HG02943 (cell line): Measurements from ENCODE around the gene AFF3.
"Not testable (repeated sequence)": the region's sequence is repeated elsewhere in the genome, so short reads cannot be mapped to it uniquely, and the experiment has no call there.

Experiments used
- ATAC-seq: cut with Tn5 transposase; IDR thresholded peaks from one replicate; pipeline ENCODE4 v1.9.1; 2021; ENCODE audit warnings: mild to moderate bottlenecking, low read depth, moderate library complexity; ENCODE audit not compliant: unreplicated experiment

Gene AFF3

DNA sequence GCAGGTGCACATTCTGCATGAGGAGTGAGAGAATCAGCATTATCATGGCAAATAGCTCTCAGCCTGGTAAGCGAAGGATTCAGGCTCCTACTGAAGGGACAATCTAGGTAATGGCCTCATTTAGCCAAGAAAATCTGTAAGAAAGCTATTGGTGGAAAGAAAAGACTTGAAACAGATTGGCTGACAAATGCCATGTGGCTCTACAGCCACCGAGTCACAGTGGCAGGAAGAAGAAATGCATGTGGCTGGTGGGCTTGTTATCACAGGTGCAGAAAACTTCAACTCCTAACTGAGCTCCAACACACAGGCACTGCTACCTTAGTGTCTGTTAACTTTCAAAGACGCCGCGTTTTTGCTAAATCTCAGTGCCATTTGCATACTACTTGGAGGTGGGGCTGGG is 592.0 kb downstream of the AFF3 start:
- ATAC-seq: no peak

DNA sequence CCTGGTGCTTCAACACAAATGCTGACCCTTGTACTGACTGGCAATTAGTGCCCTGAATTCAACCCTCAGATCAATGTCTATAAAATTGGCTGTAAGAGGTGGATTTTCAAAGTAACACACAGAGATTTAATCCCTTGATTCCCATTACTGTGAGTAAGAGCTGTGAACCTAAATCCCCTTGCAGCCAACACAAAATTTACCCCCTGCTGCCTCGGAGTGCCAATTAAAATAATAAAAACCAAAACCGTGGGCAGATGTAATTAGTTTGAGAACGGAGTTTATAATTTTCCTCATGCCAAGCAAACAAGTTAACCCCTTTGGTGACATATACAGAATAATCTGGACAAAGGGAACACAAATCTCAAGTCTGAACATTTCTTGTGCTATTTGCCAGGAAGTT is 596.8 kb downstream of the AFF3 start:
- no peak for ATAC-seq

DNA sequence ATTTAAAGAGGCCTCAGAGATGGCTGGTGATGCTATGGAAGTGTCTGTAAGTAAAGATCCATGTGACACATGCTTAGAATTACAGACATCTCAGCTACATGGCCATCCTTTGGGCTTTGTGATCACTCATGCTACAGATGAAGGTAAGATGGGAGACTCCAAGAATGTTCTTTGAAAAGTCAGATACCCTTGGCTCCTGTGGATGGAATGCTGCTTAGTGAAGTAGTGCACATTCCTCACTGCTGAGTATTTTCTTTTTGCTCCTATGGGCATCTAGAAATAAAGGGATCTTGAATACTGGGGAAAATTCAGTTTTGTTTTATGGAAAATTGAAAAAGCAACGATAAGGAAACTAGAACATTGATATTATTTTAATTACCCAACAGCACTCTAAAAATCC is 597.3 kb downstream of the AFF3 start:
- ATAC-seq: no peak

DNA sequence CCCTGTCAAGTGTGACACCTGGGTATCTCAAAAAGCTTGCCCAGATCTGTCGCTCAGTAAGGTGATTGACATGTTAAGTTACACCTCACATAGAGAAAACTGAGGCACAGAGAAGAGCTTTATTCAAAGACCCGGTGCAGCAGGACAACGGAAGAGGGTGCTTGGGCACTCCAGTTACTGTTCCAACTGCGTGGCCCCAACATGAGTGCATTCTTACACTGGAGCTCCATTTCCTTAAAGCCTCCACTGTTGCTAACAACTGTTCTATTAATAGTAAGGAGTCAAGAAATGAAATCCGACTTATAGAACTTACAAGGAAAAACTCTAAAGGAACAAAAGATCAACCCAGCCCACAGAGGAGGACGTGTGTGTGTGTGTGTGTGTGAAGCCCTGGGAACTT is 597.8 kb downstream of the AFF3 start:
- ATAC-seq: no peak

DNA sequence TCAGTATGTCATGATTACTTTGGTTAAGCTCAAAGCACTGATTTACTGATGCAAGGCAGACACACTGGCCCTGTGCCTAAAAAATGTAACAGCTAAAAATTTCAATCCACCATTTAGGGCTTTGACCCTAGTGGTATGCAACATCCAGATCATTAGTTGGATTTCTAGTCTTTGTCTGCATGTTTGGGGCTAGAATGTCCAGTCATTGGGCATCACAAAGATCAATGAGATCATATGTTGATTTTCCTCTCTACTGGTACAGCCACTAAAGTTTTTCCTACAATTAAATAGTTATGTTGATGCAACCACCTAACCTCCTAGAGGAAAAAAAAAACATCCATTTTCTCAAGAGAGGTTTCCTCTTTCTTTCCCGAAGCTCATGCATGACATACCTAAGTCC is 599.1 kb downstream of the AFF3 start:
- no peak for ATAC-seq

DNA sequence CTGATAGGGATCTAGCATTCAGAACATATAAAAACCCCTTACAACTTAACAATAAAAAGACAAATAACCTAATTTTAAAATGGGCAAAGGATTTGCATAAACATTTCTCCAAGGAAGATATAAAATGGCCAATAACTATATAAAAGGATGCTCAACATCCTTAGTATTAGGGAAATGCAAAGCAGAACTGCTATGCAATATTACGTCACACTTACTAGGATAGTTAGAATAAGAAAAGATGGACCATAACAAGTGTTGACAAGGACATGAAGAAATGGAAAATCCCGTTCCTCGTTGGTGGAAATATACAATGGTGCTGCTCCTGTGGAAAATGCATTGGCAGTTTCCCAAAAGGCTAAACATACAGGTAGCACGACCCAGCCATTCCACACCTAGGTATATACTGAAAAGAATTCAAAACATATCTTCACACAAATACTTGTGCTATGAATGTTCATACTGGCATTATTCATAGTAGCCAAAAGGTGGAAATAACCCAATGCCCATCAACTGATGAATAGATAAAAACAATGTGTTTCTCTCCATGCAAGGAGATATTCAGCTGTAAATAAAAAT is 604.4 kb downstream of the AFF3 start:
- no peak for ATAC-seq

DNA sequence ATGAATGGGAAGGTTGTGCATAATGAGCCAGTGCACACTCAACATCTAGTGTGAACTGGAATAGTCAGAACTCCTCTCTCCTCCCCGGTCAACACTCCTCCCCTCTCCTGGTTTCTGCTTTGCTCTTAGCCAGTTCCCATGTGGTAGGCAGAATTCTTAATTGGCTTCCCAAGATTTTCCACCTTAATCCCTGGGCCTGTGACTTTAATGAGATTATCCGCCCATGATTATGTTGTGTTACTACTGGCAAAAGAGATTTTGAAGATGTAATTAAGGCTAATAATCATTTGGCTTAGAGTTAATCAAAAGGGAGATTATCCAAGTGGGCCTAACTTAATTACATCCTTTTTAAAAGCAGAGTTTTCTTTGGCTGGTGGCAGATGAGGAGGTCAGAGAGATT is 618.3 kb downstream of the AFF3 start:
- ATAC-seq: no peak

DNA sequence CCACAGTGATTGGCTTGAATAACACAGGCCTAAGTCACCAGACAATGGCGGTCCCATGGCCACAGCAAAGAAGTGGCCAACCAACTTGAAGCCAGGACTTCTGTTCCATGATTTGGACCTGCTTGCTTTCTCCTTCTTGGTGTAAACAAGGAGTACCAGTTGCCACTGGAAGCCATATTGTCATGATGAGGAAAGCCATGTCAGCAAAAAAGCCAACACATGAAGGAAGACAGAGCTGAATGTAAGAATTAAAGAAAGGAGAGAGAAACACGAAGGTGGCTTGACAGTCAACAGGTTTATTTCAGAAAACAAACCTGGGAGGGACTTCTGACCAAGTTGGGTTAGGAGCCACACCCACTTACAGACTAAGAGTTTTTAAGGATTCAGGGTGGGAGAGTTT is 620.2 kb downstream of the AFF3 start:
- no peak for ATAC-seq

DNA sequence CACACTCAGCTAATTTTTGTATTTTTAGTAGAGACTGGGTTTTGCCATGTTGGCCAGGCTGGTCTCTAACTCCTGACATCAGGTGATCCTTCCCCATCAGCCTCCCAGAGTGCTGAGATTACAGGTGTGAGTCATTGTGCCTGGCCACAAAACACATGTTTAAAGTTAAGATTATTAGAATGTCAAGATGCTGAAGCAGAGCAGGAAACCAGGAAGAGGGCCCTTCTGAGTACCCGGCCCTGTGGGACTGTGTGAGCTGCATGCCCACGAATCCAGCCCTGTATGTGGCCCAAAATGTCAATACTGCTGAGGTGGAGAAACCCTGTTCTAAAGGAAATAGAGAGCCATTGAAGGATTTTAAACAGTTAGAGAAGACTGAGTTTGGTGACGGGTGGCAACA is 621.6 kb downstream of the AFF3 start:
- no peak for ATAC-seq

DNA sequence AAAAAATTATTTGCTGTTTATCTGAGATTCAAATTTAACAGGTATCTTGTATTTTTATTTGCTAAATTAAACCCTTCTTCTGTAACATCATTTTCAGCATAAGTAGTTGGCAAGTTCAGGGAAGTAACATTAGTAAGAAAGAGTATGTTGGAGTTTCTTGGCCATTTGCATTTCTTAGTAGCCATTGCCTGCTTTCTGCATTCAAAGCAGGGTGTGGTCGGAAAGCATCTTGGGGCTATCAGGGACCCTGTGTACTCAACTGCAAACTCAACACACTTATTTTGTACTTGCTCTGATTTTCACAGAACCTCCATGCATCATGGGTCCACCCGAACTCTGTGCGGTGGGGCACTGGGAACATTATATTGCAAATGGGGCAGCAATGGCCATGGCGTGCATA is 622.2 kb downstream of the AFF3 start:
- ATAC-seq: no peak

DNA sequence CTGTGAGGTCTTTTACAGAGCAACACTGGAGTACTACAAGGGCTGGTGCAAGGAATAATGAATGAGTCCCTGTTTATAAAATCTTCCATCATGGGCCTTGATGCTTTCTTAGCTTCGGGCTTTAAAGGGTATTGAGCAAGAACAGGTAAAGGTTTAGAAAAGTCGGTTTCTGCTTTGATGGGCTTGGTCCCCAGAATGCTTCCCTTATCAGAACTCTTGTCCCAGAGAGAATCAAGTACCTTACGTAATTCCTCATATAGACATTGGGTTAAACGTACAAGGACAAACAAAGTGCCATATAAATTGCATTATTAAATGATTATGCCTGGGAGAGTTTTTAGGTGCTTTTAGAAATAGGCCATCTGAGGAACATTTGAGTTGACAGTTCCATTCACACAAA is 628.0 kb downstream of the AFF3 start:
- ATAC-seq: no peak

DNA sequence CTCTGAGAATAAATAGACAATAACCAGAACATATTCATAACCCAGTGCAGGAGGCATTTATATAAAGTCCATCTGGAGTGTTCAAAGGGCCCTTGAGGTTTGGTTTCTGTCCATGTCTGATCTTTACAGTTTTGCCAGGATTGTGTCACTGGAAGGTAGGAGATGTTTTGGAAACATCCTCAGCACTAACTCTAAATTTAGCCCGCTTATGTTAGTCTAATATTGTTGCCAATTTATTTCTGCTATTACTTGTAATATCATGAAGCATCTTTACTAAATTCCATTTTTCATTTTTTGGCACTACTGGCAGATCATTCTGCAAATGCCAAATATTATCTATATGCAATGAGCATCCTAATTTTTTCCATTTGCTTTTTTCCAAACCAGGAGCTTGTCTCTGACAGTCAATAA is 630.2 kb downstream of the AFF3 start:
- no peak for ATAC-seq

DNA sequence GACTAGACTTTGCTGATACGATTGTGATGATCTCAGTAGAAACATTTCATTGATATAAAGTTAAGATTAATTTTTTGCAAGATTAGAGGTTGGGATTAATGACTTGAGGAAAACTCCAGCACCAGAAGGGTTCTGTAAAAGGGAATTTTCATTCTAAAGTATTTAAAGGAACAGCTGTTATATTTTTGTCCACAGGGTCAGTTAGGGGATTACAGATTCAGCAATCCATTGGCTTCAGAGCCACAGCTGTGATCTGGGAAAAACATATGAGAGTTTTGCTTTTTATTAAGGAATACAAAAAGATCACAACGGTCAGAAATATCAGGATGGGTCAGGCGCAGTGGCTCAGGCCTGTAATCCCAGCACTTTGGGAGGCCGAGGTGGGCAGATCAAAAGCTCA is 633.0 kb downstream of the AFF3 start:
- ATAC-seq: no peak

DNA sequence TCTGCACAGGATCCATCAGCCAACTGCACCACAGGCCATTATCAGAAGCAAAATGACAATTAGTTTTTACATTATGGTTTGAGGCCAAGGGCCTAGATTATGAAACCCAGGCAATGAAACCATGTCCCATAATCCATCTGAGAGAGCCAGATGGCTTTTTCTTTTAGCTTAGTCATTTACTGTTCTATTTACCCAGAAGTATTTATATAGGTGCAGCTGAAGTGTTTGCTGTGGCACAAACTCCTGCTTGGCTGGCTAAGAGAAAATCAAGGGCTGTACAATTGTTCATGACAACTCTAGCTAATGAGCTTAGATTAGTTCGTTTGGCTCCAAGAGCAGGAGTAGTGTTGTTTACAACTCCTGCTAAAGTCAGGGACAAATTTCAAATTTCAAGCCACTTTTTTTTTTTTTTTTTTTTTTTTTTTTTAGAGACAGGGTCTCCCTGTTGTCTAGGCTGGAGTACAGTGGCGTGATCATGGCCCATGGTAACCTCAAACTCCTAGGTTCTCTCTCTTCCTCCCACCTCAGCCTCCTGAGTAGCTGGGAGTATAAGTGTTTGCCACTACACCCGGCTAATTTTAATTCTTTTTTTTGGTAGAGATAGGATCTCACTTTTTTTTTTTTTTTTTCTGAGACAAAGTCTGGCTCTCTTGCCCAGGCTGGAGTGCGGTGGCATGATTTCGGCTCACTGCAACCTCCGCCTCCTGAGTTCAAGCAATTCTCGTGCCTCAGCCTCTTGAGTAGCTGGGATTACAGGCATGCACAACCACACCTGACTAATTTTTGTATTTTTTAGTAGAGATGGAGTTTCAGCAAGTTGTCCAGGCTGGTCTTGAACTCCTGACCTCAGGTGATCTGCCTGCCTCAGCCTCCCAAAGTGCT is 634.2 kb downstream of the AFF3 start:
- ATAC-seq: no peak

DNA sequence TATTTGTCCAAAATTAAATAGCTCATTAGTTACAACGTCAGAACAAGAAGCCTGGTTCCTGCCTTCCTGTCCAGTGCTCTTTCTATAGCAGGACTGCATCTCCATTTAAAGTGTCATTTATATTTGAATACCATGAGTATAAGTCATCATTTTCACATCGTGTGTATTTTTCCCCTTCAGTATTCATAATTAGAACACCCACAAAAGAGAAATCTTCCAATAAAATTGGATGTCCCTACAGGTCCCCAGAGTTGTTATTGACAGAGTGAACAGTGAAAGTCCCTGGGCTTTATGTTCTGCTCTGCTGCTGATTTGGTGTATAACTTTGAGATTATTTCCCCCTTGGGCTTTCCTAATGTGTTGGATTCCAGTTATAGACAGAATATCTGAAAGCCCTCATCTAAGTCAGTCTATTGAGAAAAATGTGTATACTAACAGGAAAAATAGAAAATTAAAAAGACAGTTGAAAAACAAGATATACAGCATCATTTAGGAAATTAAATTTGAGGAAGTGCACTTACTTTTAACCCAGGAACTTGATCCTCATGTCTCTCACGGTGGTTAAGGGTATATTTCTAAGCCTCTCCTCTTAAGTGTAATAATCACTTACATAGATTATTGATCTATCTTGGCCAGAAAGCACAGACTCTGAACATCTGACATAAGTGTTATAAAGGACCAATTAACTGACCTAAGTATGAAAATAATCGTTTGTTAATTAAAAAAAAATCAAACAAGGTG is 637.4 kb downstream of the AFF3 start:
- ATAC-seq: no peak

DNA sequence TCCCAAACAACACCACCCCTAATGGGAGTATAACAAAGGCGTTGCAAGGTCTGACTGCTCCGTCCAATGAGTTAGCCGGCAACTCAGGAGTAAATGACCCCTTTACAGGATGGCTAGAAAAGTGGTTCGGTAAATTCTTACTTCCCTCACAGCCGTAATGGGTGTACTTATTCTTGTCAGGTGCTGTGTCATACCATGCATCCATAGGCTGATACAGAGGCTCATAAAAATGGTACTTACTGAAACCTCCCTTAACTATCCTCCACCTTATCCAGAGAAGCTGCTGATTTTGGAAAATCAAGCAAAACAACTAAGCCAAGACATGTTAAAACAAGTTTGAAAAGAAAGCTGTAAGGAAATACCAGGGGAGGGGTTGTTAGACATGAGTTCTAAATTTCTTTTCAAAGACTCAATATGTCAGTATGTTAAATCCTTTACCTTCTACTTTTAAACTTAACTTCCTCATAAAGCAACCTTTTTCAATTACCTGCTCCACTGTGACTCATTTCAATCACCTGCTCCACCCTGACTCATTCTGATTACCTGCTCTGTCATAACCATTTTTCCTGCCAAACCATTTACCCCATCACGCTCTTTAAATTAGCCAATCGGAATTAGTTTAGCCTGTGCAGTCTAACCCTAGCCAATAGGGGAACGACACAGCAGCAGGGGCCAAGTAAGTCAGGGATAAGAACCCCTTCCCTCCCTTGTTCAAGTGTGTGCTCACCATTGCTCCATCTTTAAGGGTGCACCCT is 638.6 kb downstream of the AFF3 start:
- ATAC-seq: not testable (repeated sequence)

DNA sequence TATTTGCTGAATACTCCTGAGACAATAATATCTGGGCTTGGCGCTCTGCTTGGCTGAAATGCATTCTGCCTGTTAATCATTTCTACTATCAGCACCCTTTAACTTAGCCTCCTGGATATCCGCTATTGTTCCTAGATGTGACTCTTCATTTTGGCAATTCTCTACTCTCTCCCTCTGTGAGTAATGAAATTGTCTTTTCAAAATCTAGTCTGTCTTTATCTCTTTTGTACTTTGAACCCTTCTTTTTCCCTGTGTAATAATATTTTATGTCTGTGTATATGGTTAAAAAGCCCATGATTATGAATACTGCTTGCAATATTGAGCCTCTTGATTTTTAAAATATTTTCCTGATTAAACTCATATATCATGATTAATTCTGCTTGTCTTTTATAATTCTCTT is 646.4 kb downstream of the AFF3 start:
- ATAC-seq: no peak
